GM12878 (cell line): ENCODE results near the gene NADSYN1. TPM values are rescaled to one million over a fixed set of nuclear protein-coding genes. Genes with fewer than 3 reads are reported as not detected.

ENCODE experiments used
- ATAC-seq: fragments of 200-7000 bp; cut with Tn5 transposase; 3 replicates; pipeline ENCODE4 v1.9.1; 2020; ENCODE audit warnings: mild to moderate bottlenecking, moderate library complexity
- BruUV-seq: library from RNA; stranded (reverse); fragments of 400-500 nt; replicated peaks from 2 replicates; lab custom pipeline; 2021; lab: Mats Ljungman, UMichigan
- CTCF ChIA-PET: fragments of 300-600 bp; sonication (Branson Sonifier 250); formaldehyde crosslinking; extraction: SDS; loops from one replicate; lab custom pipeline; 2021; ENCODE audit warnings: inconsistent platforms; lab: Yijun Ruan, JAX
- POLR2A ChIA-PET: fragments of 350-600 bp; formaldehyde crosslinking; extraction: SDS; loops from one replicate; lab custom pipeline; 2021; ENCODE audit warnings: inconsistent platforms; lab: Charles Lee
- RAD21 ChIA-PET: fragments of 300-600 bp; sonication (Branson Sonifier 250); formaldehyde crosslinking; loops from one replicate; lab custom pipeline; 2023; ENCODE audit warnings: antibody characterized with exemption; ENCODE audit not compliant: unreplicated experiment; lab: Charles Lee
- SMC1A ChIA-PET: fragments of 300-600 bp; sonication (Branson Sonifier 250); formaldehyde crosslinking; loops from one replicate; lab custom pipeline; 2023; ENCODE audit not compliant: unreplicated experiment, uncharacterized antibody; lab: Charles Lee
- DNase-seq: peaks from one replicate; pipeline ENCODE4 v3.0.0-alpha.2; 2011; ENCODE audit warnings: low read depth, low spot score
- FAIRE-seq: peaks from 3 replicates; lab custom pipeline; 2011; peaks lifted over from hg19 to GRCh38; lab: Jason Lieb, UNC
- H2AFZ ChIP-seq: 2 replicates; pipeline ENCODE4 v1.6.0; 2011; ENCODE audit warnings: low read depth, low read length, control low read depth; ENCODE audit not compliant: control insufficient read depth
- H3K27ac ChIP-seq: 2 replicates; pipeline ENCODE4 v1.5.1; 2011; ENCODE audit warnings: control low read depth; ENCODE audit not compliant: control insufficient read depth, insufficient read depth
- H3K27me3 ChIP-seq, 2 experiments: replicated peaks in 1 of 2; 2 replicates each; pipeline versions ENCODE4 v1.6.0 to v1.6.1; 2011; ENCODE audit warnings: low read length in 1 of 2; ENCODE audit not compliant: control insufficient read depth in 2 of 2, insufficient read depth in 2 of 2
- H3K36me3 ChIP-seq, 2 experiments: 2 replicates each; pipeline ENCODE4 v1.5.1; 2011; ENCODE audit warnings: low read length in 1 of 2; ENCODE audit not compliant: control insufficient read depth in 2 of 2, insufficient read depth in 2 of 2
- H3K4me1 ChIP-seq: 2 replicates; pipeline ENCODE4 v1.6.1; 2011; ENCODE audit warnings: mild to moderate bottlenecking, low read length, moderate library complexity, mixed read lengths; ENCODE audit not compliant: control insufficient read depth, insufficient read depth
- H3K4me2 ChIP-seq: 2 replicates; pipeline ENCODE4 v1.6.0; 2011; ENCODE audit warnings: control low read depth; ENCODE audit not compliant: control insufficient read depth, insufficient read depth
- H3K4me3 ChIP-seq: fragments of 200-600 bp; sonication (generic); 2 replicates; pipeline ENCODE4 v1.5.1; 2016
- H3K79me2 ChIP-seq: 2 replicates; pipeline ENCODE4 v1.6.0; 2011; ENCODE audit warnings: low read length; ENCODE audit not compliant: control insufficient read depth, insufficient read depth
- H3K9ac ChIP-seq: 2 replicates; pipeline ENCODE4 v1.8.0; 2011; ENCODE audit warnings: low read length, control low read depth, mixed read lengths; ENCODE audit not compliant: control insufficient read depth, insufficient read depth
- H3K9me3 ChIP-seq: replicated peaks from 3 replicates; pipeline ENCODE4 v1.5.1; 2011; ENCODE audit warnings: mild to moderate bottlenecking, low read length; ENCODE audit not compliant: control insufficient read depth, insufficient read depth
- H4K20me1 ChIP-seq: 2 replicates; pipeline ENCODE4 v1.6.0; 2011; ENCODE audit not compliant: control insufficient read depth, insufficient read depth
- HCFC1 ChIP-seq: fragments of 150-350 bp; IDR thresholded peaks from 2 replicates; pipeline ENCODE4 v1.6.1; 2014; ENCODE audit warnings: low read length
- HDAC6 ChIP-seq: fragments of 200-600 bp; sonication (generic); IDR thresholded peaks from one replicate; pipeline ENCODE4 v1.8.0; 2017; ENCODE audit warnings: antibody characterized with exemption; ENCODE audit not compliant: unreplicated experiment
- JUNB ChIP-seq: IDR thresholded peaks from 2 replicates; pipeline ENCODE4 v1.6.1; 2016; ENCODE audit warnings: antibody characterized with exemption, mild to moderate bottlenecking
- NFYA ChIP-seq: IDR thresholded peaks from 2 replicates; pipeline ENCODE4 v1.6.1; 2011; ENCODE audit warnings: low read depth, mild to moderate bottlenecking, low read length, improper control_type of control experiment, borderline replicate concordance
- PAX8 ChIP-seq: fragments of 450-650 bp; IDR thresholded peaks from 2 replicates; pipeline ENCODE4 v1.6.1; 2017; ENCODE audit warnings: mild to moderate bottlenecking, moderate library complexity
- SP1 ChIP-seq: IDR thresholded peaks from one replicate; pipeline ENCODE4 v1.6.1; 2011; ENCODE audit warnings: low read depth, low read length
- SRF ChIP-seq, 2 experiments: IDR thresholded peaks; 2 replicates each; pipeline ENCODE4 v1.6.1; 2011; ENCODE audit warnings: low read depth in 2 of 2, low read length in 2 of 2, mild to moderate bottlenecking in 1 of 2, moderate library complexity in 1 of 2
- ZBED1 ChIP-seq: IDR thresholded peaks from 2 replicates; pipeline ENCODE4 v1.6.1; 2016; ENCODE audit warnings: borderline replicate concordance
- ZNF217 ChIP-seq: fragments of 450-650 bp; IDR thresholded peaks from 2 replicates; pipeline ENCODE4 v1.6.1; 2017; ENCODE audit warnings: antibody characterized with exemption, mild to moderate bottlenecking
- ZNF274 ChIP-seq: IDR thresholded peaks from one replicate; pipeline ENCODE4 v1.8.0; 2011; ENCODE audit not compliant: insufficient read length, insufficient read depth
- WGBS: methylation state at CpG from one replicate; pipeline ENCODE4 v1.1.6; 2016; ENCODE audit warnings: low lambda C conversion rate; ENCODE audit not compliant: insufficient replicate concordance, insufficient coverage; ENCODE audit errors: missing lambda C conversion rate; 5-methylcytosine and 5-hydroxymethylcytosine counted together
- in situ Hi-C: fragments of 300-500 bp; cut with MboI; formaldehyde crosslinking; loops from 9 replicates; pipeline ENCODE4 v1.14.3; 2018; ENCODE audit warnings: mixed read lengths
- intact Hi-C: fragments of 100-400 bp; cut with micrococcal nuclease; formaldehyde crosslinking; loops from one replicate; pipeline ENCODE4 v1.14.2; 2022; ENCODE audit not compliant: unreplicated experiment
- polyA plus RNA-seq, 11 experiments: library from polyadenylated mRNA; depleted of rRNA in 4 of 11; unstranded in 6 of 11; stranded (reverse) in 5 of 11; fragments of >200 nt; fragmentation: Nextera tagmentation in 4 of 11; fragmentation: Illumina TruSeq in 1 of 11; extraction: Ambion mirVana in 4 of 11; extraction: Trizol in 1 of 11; gene quantifications; 1 replicate in 1 of 11; 2 replicates in 10 of 11; pipeline versions ENCODE4 v1.2.1 to v1.2.3, GENCODE V29; 2011 to 2016; ENCODE audit warnings: inconsistent platforms in 2 of 11, missing spikeins in 2 of 11, low read depth in 1 of 11
- total RNA-seq, 4 experiments: library from RNA; depleted of rRNA in 3 of 4; stranded (reverse); fragments of >200 nt in 3 of 4; fragmentation: Illumina TruSeq in 1 of 4; extraction: Trizol in 1 of 4; gene quantifications; 2 replicates each; pipeline versions ENCODE4 v1.2.1 to v1.2.3, GENCODE V29; 2013 to 2021

NADSYN1 gene
- total and polyA plus RNA-seq, 10 of the 15 experiments (the other 5 are each of a cell fraction or from before 2014, with no cell fraction given), result 12.2 to 90.2 (median 69.5) TPM

DNA sequence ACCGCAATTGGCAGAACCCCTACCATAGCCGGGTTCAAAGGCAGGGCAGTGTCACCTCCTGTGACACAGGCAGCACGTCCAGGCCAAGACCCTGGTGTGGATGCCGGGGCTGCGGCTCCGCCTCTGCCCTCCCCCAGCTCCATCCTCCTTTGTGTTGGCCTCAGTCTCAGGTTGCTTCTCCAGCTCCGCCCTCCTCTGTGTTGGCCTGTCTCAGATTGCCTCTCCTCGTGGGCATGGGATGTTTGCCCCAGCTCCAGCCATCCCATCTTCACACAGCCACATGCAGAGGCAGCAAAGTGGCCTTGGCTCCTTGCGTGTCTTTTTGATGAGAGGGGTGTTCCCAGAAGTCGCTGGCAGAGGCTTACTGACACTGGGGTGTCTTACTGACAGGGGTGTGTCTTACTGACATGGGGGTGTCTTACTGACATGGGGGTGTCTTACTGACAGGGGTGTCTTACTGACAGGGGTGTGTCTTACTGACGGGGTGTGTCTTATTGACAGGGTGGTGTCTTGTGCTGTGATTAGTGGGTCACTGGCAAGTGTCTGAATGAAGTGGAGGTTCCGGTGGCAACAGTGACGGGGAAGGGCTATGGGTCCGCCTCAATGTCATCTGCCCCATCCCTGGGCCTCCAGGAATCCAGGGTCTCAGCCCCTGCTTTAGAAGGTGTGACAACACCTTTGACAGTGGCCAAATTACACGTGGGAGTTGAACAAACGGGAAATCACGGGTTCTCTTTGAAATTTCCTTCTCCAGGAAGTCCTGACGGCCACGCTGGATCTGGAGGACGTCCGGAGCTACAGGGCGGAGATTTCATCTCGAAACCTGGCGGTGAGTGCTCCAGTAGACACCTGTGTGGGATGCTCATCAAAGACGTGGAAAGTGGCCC, 24.9 kb downstream of the NADSYN1 start:
- no peak for DNase-seq
- no peak for TF ChIP-seq SP1
- TF ChIP-seq ZNF217, result no peak
- TF ChIP-seq NFYA, result no peak
- TF ChIP-seq JUNB, result no peak
- TF ChIP-seq HDAC6, result no peak
- TF ChIP-seq SRF (IDR thresholded peaks at IDR 0.05; ENCODE audit: low read depth in 2 of 2, low read length in 2 of 2), result no peak
- TF ChIP-seq HCFC1, result no peak
- no peak for TF ChIP-seq ZBED1
- TF ChIP-seq ZNF274, result no peak
- no peak for TF ChIP-seq PAX8
- no peak for FAIRE-seq
- Histone ChIP-seq H3K4me3 (no peak overlapping the region), H3K36me3 (peaks cover 24 to 46% of the 10 kb centered on the region in 2 experiments), H4K20me1 (no peaks in the 10 kb centered on the region), H3K79me2 (no peaks in the 10 kb centered on the region), H3K9ac (no peak overlapping the region), H3K27ac (no peak overlapping the region), H3K4me1 (no peaks in the 10 kb centered on the region), H3K9me3 (no peaks in the 10 kb centered on the region), H2AFZ (no peak overlapping the region), H3K4me2 (no peak overlapping the region), H3K27me3 (no peaks in the 10 kb centered on the region)
- 87% methylated on average over 25 of the region's 25 CpGs for WGBS
- intact Hi-C loops, result no loop called here
- in situ Hi-C loops, result no loop called here
- ATAC-seq, result no peak
- CTCF ChIA-PET, result interaction anchor here (0.6 kb wide), 1 partner anchor 11 kb away, joined by 3 read pairs; no protein-coding TSS in a partner anchor
- RAD21 ChIA-PET, result no interaction called here
- SMC1A ChIA-PET, result no interaction called here
- POLR2A ChIA-PET, result no interaction called here
- no TSS peak for BruUV-seq
